WTC11 (cell line): Measurements from ENCODE around the gene MON2. TPM values are rescaled to one million over a fixed set of nuclear protein-coding genes. Genes with fewer than 3 reads are reported as not detected.

Experiments used
- CBFB ChIP-seq: sonication (generic); formaldehyde crosslinking; IDR thresholded peaks from 2 replicates; pipeline ENCODE4 v1.8.1; 2022; ENCODE audit warnings: mild to moderate bottlenecking, low read depth, missing genetic modification reagents
- CTCF ChIP-seq: fragments of 200-600 bp; IDR thresholded peaks from 2 replicates; pipeline ENCODE4 v1.8.0; 2022; ENCODE audit warnings: antibody characterized with exemption
- E2F4 ChIP-seq: sonication (generic); formaldehyde crosslinking; IDR thresholded peaks from 2 replicates; pipeline ENCODE4 v1.8.1; 2022; ENCODE audit warnings: low read depth, mild to moderate bottlenecking, moderate library complexity, missing genetic modification reagents, borderline replicate concordance
- EMX1 ChIP-seq: fragments of 250-450 bp; sonication (Bioruptor Pico); IDR thresholded peaks from 2 replicates; pipeline ENCODE4 v1.8.0; 2021; ENCODE audit warnings: mild to moderate bottlenecking
- ESRRA ChIP-seq: sonication (generic); formaldehyde crosslinking; IDR thresholded peaks from 2 replicates; pipeline ENCODE4 v1.8.1; 2022; ENCODE audit warnings: mild to moderate bottlenecking, missing genetic modification reagents, borderline replicate concordance
- ETV6 ChIP-seq: sonication (generic); formaldehyde crosslinking; IDR thresholded peaks from 2 replicates; pipeline ENCODE4 v1.8.1; 2022; ENCODE audit warnings: mild to moderate bottlenecking, missing genetic modification reagents
- FOXJ3 ChIP-seq: sonication (generic); formaldehyde crosslinking; IDR thresholded peaks from 2 replicates; pipeline ENCODE4 v1.9.0; 2021; ENCODE audit warnings: missing genetic modification reagents, mild to moderate bottlenecking, borderline replicate concordance
- FOXK1 ChIP-seq: sonication (generic); formaldehyde crosslinking; IDR thresholded peaks from 2 replicates; pipeline ENCODE4 v1.8.0; 2022; ENCODE audit warnings: mild to moderate bottlenecking, moderate library complexity, missing genetic modification reagents
- FOXP1 ChIP-seq: sonication (generic); formaldehyde crosslinking; IDR thresholded peaks from 2 replicates; pipeline ENCODE4 v1.8.0; 2022; ENCODE audit warnings: missing genetic modification reagents, mild to moderate bottlenecking, moderate library complexity, borderline replicate concordance
- FOXP4 ChIP-seq: sonication (generic); formaldehyde crosslinking; IDR thresholded peaks from 2 replicates; pipeline ENCODE4 v1.8.0; 2022; ENCODE audit warnings: mild to moderate bottlenecking, missing genetic modification reagents
- GABPB1 ChIP-seq: sonication (generic); formaldehyde crosslinking; IDR thresholded peaks from 2 replicates; pipeline ENCODE4 v1.8.1; 2023; ENCODE audit warnings: mild to moderate bottlenecking, missing genetic modification reagents
- JAZF1 ChIP-seq: fragments of 250-450 bp; sonication (Bioruptor Pico); IDR thresholded peaks from 2 replicates; pipeline ENCODE4 v1.9.0; 2021; ENCODE audit warnings: moderate library complexity, mild to moderate bottlenecking, inconsistent platforms
- NFATC4 ChIP-seq: fragments of 250-450 bp; sonication (Bioruptor Pico); IDR thresholded peaks from 2 replicates; pipeline ENCODE4 v1.9.0; 2021; ENCODE audit warnings: mild to moderate bottlenecking
- NFYB ChIP-seq: sonication (generic); formaldehyde crosslinking; conservative IDR thresholded peaks from 2 replicates; pipeline ENCODE4 v1.8.0; 2022; ENCODE audit warnings: low read depth, missing genetic modification reagents
- NR1H2 ChIP-seq: sonication (generic); formaldehyde crosslinking; IDR thresholded peaks from 2 replicates; pipeline ENCODE4 v1.9.0; 2021; ENCODE audit warnings: mild to moderate bottlenecking, moderate library complexity, missing genetic modification reagents
- PREB ChIP-seq: sonication (generic); formaldehyde crosslinking; IDR thresholded peaks from 2 replicates; pipeline ENCODE4 v1.8.1; 2022; ENCODE audit warnings: mild to moderate bottlenecking, missing genetic modification reagents, moderate library complexity, borderline replicate concordance
- SP1 ChIP-seq: sonication (generic); formaldehyde crosslinking; conservative IDR thresholded peaks from 2 replicates; pipeline ENCODE4 v1.8.1; 2022; ENCODE audit warnings: missing genetic modification reagents
- STAT6 ChIP-seq: sonication (generic); formaldehyde crosslinking; conservative IDR thresholded peaks from 2 replicates; pipeline ENCODE4 v1.8.1; 2023; ENCODE audit warnings: mild to moderate bottlenecking, low read depth, missing genetic modification reagents, moderate library complexity
- TCF7 ChIP-seq: sonication (generic); formaldehyde crosslinking; IDR thresholded peaks from 2 replicates; pipeline ENCODE4 v1.8.0; 2022; ENCODE audit warnings: mild to moderate bottlenecking, low read depth, missing genetic modification reagents, moderate library complexity
- ZBTB43 ChIP-seq: sonication (generic); formaldehyde crosslinking; IDR thresholded peaks from 2 replicates; pipeline ENCODE4 v1.8.1; 2023; ENCODE audit warnings: mild to moderate bottlenecking, missing genetic modification reagents
- ZMAT4 ChIP-seq: fragments of 250-450 bp; sonication (Bioruptor Pico); IDR thresholded peaks from 2 replicates; pipeline ENCODE4 v1.9.0; 2021; ENCODE audit warnings: mild to moderate bottlenecking
- ZNF121 ChIP-seq: sonication (generic); formaldehyde crosslinking; IDR thresholded peaks from 2 replicates; pipeline ENCODE4 v1.8.0; 2023; ENCODE audit warnings: missing genetic modification reagents
- ZNF281 ChIP-seq: sonication (generic); formaldehyde crosslinking; IDR thresholded peaks from 2 replicates; pipeline ENCODE4 v1.8.0; 2023; ENCODE audit warnings: mild to moderate bottlenecking, missing genetic modification reagents
- ZNF396 ChIP-seq: fragments of 250-450 bp; sonication (Bioruptor Pico); IDR thresholded peaks from 2 replicates; pipeline ENCODE4 v1.8.0; 2021; ENCODE audit warnings: mild to moderate bottlenecking, moderate library complexity, borderline replicate concordance
- total RNA-seq: library from RNA; stranded (reverse); gene quantifications from 3 replicates; pipeline ENCODE4 v1.2.3, GENCODE V29; 2021

The MON2 gene
- total RNA-seq, 1 experiment from 2014 or later = 25.8 TPM

GRCh38 chr12:62466594-62467491 is at the start of gene MON2 (continued):
- peak; percentile 52; the same call in 1 of the 2 replicates for TF ChIP-seq FOXP1 (CRISPR knock-in tag)
- peak; percentile 41; the same call in 1 of the 2 replicates for TF ChIP-seq FOXP4 (CRISPR knock-in tag)
- no peak; the same call in 1 of the 2 replicates for TF ChIP-seq ETV6 (CRISPR knock-in tag)
- TF ChIP-seq PREB (CRISPR knock-in tag) = peak; percentile 57; the same call in 1 of the 2 replicates
- TF ChIP-seq CBFB (CRISPR knock-in tag) = no peak
- TF ChIP-seq NFATC4 (CRISPR knock-in tag) = no peak
- TF ChIP-seq STAT6 (CRISPR knock-in tag) = no peak
- 0 out of 2 replicates have a peak, but pooled peaks have one; percentile 62 for TF ChIP-seq ESRRA (CRISPR knock-in tag)
- TF ChIP-seq SP1 (CRISPR knock-in tag) = no peak; the same call in none of the 2 replicates
- no peak for TF ChIP-seq NFYB (CRISPR knock-in tag)
- peak; percentile 65; the same call in 1 of the 2 replicates for TF ChIP-seq GABPB1 (CRISPR knock-in tag)
- TF ChIP-seq ZMAT4 (CRISPR knock-in tag) = no peak
- TF ChIP-seq CTCF = no peak
- TF ChIP-seq JAZF1 (CRISPR knock-in tag) = no peak
- no peak for TF ChIP-seq ZBTB43 (CRISPR knock-in tag)
- peak; percentile 51; the same call in 1 of the 2 replicates for TF ChIP-seq FOXK1 (CRISPR knock-in tag)
- no peak for TF ChIP-seq FOXJ3
- TF ChIP-seq NR1H2 (CRISPR knock-in tag) = no peak
- no peak for TF ChIP-seq EMX1
- TF ChIP-seq E2F4 = no peak
- TF ChIP-seq ZNF396 = no peak
- no peak for TF ChIP-seq TCF7
- no peak for TF ChIP-seq ZNF281 (CRISPR knock-in tag)
- no peak for TF ChIP-seq ZNF121 (CRISPR knock-in tag)
